NCI-H1694 treated with DMSO at 0.1 percent for 48 hours (cell line): ENCODE results near the gene CD83.
A peak's percentile ranks its signal among the peaks of the same experiment; 100 is the strongest.

Experiments used
- DNase-seq: peaks from one replicate; lab custom pipeline; 2025; lab: John Stamatoyannopoulos, UW

Gene CD83

GRCh38 chr6:14126191-14126590, 8.6 kb downstream of the CD83 start:
- DNase-seq = no peak

GRCh38 chr6:14127611-14128010, 10.0 kb downstream of the CD83 start:
- no peak for DNase-seq

GRCh38 chr6:14128012-14128411, 10.4 kb downstream of the CD83 start:
- no peak for DNase-seq

GRCh38 chr6:14128746-14129145, 11.2 kb downstream of the CD83 start:
- DNase-seq = no peak

GRCh38 chr6:14129575-14129974, 12.0 kb downstream of the CD83 start:
- DNase-seq = peak; percentile 69

GRCh38 chr6:14130435-14131075, 13.0 kb downstream of the CD83 start:
- no peak for DNase-seq

GRCh38 chr6:14131579-14131978, 14.0 kb downstream of the CD83 start:
- no peak for DNase-seq

- no peak for DNase-seq
Observed at GRCh38 chr6:14132244-14132920, 14.8 kb downstream of the CD83 start.

GRCh38 chr6:14132921-14133275, 15.3 kb downstream of the CD83 start:
- no peak for DNase-seq

- DNase-seq = no peak
Observed at GRCh38 chr6:14134211-14134910, 16.8 kb downstream of the CD83 start.

GRCh38 chr6:14135893-14136539, 18.4 kb downstream of the CD83 start:
- DNase-seq = no peak

GRCh38 chr6:14138701-14139215, 21.2 kb downstream of the CD83 start:
- DNase-seq = no peak

GRCh38 chr6:14141351-14142062, 23.9 kb downstream of the CD83 start:
- DNase-seq = no peak

GRCh38 chr6:14142063-14142450, 24.5 kb downstream of the CD83 start:
- DNase-seq = no peak

GRCh38 chr6:14142511-14143223, 25.1 kb downstream of the CD83 start:
- DNase-seq = no peak

GRCh38 chr6:14143305-14143704, 25.7 kb downstream of the CD83 start:
- DNase-seq = no peak

GRCh38 chr6:14144678-14145113, 27.1 kb downstream of the CD83 start:
- peak; percentile 25 for DNase-seq

GRCh38 chr6:14146506-14147096, 29.0 kb downstream of the CD83 start:
- DNase-seq = no peak

GRCh38 chr6:14147891-14148290, 30.3 kb downstream of the CD83 start:
- DNase-seq = no peak

GRCh38 chr6:14148471-14148870, 30.9 kb downstream of the CD83 start:
- no peak for DNase-seq
